ENCODE measurements around the gene RACGAP1.

Gene RACGAP1

DNA sequence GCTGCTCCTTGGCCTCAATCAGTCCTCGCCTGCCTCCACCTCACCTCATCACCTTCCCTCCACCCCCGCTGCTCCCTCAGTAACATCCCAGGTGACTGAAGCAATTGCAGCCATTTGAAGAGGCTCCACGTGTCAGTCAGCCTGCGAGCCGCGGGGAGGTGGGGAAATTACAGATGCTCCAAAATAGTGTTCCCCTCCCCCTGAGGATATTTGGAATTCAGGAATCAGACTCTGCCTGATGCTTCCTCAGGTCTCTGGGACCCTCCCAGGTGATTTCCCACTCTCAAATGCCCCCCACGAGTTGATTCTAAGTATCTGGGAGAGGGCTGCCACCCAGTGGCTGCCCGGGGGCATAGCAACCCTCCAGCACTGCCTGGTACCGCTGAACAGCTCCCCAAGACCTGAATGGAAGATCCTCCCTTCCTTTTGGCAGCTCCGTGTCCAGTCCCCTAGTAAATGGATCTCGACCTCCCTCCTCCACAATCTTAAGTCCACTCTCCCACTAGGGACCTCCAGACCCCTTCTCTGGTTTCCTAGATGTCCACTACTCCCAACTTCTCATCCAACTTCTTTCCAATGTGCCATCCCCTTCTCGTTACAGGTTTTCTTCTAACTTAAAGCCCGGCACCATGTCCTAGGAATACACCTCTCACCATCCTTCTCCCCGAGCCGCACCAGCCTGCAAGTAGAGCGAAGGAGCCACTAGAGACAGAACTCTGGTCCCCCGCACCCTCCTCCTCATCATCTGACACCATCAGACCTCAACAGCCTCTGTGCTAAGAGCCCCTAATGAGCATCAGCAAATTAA, 30.7 kb upstream of the RACGAP1 start:
- H3K9me3 ChIP-seq (ENCODE audit: control insufficient read depth, low read length), result no peaks in the 10 kb centered on the region
- H3K36me3 ChIP-seq (ENCODE audit: control insufficient read depth, insufficient read depth, low read length), result no peaks in the 10 kb centered on the region
- no peak overlapping the region for H3K27ac ChIP-seq (ENCODE audit: insufficient read depth, low read depth, low read length, poor library complexity, severe bottlenecking)
- WGBS, 2 experiments, result 11 to 16% methylated on average over 17 of the region's 17 CpGs
- peak overlapping the region; percentile 6 for H3K4me3 ChIP-seq (ENCODE audit: insufficient read depth, low read depth, low read length)
- H3K27me3 ChIP-seq (ENCODE audit: control insufficient read depth, insufficient read depth, low read length, poor library complexity, severe bottlenecking), result peaks cover 80% of the 10 kb centered on the region
- peaks cover 20% of the 10 kb centered on the region for H3K4me1 ChIP-seq (ENCODE audit: control insufficient read depth, insufficient read depth, low read length)

DNA sequence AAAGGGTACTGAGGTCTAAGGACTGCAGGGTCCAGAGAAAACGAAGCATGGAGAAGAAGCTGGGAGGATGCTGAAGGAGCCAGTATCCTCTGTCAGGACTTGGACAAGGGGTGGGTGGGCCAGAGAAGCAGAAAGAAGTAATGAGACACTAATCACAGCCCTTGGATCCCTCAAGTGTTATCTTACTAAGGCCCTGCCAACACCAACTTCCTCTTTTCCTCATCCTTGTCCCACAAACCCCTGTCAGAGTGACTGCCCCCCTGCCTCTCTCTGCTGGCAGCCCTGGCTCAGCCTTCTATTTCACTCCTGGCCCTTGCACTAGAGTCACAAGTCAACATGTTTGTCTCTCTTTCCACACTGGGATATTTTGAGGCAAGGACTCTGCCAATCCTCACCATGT, 28.3 kb upstream of the RACGAP1 start:
- Histone ChIP-seq H3K27ac (ENCODE audit: insufficient read depth, low read depth, low read length, poor library complexity, severe bottlenecking) (no peak overlapping the region), H3K4me3 (ENCODE audit: insufficient read depth, low read depth, low read length) (no peak overlapping the region), H3K27me3 (ENCODE audit: control insufficient read depth, insufficient read depth, low read length, poor library complexity, severe bottlenecking) (peaks cover 87% of the 10 kb centered on the region), H3K9me3 (ENCODE audit: control insufficient read depth, low read length) (no peaks in the 10 kb centered on the region), H3K4me1 (ENCODE audit: control insufficient read depth, insufficient read depth, low read length) (peaks cover 23% of the 10 kb centered on the region), H3K36me3 (ENCODE audit: control insufficient read depth, insufficient read depth, low read length) (no peaks in the 10 kb centered on the region)
- WGBS, 2 experiments, result 85 to 87% methylated on average over 1 of the region's 1 CpG

DNA sequence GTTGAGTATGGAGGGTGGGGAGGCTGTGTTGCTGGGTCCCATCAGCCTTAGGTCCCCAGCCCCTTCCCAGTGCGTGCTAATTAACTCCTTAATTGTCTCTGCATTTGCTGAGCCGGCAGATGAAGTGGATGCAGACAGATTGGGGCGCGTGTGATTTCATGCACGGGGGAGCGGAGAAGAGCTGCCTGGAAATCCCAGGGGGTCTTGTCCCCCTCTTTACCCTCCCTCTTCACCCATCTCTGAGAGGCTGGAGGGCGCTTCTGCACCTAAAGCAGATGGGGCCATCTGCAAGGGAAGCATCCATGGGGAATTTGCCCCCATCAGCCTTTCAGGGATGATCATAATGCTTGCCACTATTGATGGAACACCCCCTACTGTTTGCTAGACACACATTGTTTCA, 27.7 kb upstream of the RACGAP1 start:
- H3K4me1 ChIP-seq (ENCODE audit: control insufficient read depth, insufficient read depth, low read length), result peaks cover 23% of the 10 kb centered on the region
- H3K4me3 ChIP-seq (ENCODE audit: insufficient read depth, low read depth, low read length), result no peak overlapping the region
- peaks cover 81% of the 10 kb centered on the region for H3K27me3 ChIP-seq (ENCODE audit: control insufficient read depth, insufficient read depth, low read length, poor library complexity, severe bottlenecking)
- no peaks in the 10 kb centered on the region for H3K36me3 ChIP-seq (ENCODE audit: control insufficient read depth, insufficient read depth, low read length)
- H3K9me3 ChIP-seq (ENCODE audit: control insufficient read depth, low read length), result no peaks in the 10 kb centered on the region
- H3K27ac ChIP-seq (ENCODE audit: insufficient read depth, low read depth, low read length, poor library complexity, severe bottlenecking), result no peak overlapping the region
- 86 to 89% methylated on average over 7 of the region's 7 CpGs for WGBS, 2 experiments

DNA sequence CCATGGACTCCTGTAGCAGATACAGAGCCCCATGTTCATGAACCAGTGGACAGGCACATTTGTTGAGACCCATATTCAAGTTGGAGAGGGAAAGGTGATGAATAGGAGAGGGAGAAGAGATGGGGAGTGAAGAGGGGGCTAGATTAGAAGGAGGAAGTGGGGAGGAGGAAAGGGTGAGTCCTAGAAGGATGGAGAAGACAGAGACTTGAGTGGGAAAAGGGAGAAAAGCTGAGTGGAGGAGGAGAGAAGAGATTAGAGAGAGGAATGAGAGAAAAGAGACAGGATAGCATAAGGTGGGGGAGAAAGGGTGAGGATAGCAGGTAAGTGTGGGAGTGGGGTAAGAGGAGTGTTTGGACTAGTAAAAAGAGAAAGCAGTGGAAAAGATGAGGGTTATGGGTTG, 27.2 kb upstream of the RACGAP1 start:
- H3K27me3 ChIP-seq (ENCODE audit: control insufficient read depth, insufficient read depth, low read length, poor library complexity, severe bottlenecking), result peaks cover 81% of the 10 kb centered on the region
- H3K4me1 ChIP-seq (ENCODE audit: control insufficient read depth, insufficient read depth, low read length), result peaks cover 23% of the 10 kb centered on the region
- H3K27ac ChIP-seq (ENCODE audit: insufficient read depth, low read depth, low read length, poor library complexity, severe bottlenecking), result no peak overlapping the region
- H3K9me3 ChIP-seq (ENCODE audit: control insufficient read depth, low read length), result no peaks in the 10 kb centered on the region
- no peak overlapping the region for H3K4me3 ChIP-seq (ENCODE audit: insufficient read depth, low read depth, low read length)
- H3K36me3 ChIP-seq (ENCODE audit: control insufficient read depth, insufficient read depth, low read length), result no peaks in the 10 kb centered on the region

DNA sequence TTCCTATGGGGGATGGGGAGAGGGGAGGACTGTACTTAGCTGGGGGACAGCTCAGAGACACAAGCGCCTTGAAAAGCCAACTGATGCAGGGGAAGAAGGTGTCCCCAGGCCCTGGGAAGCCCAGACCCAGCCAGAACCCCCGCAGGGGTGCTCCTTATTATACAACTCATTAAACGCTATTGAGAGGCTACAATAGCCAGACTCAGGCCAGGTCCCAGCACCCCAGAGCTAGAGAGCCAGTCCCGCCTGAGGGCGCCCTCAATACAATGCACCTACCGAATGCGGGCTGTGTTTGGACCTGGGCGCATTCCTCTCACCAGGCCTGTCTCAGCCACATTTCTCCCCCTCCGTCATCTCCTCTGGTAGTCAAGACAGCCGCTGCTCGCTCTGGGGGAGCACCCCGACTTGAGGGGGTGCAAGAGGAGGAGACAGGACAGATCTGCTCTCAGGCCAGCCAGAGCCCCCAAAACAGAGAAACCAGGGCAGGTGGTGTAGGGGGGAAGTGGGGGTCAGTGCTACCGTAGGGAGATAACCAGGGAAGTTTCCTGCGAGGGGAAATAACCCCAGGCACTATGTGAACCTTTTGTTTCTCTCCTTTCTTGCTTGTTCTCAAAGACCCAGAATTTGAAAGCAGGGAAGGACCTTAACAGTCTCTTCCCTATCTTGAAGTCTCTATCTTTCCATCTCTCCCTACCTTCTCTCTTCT, 26.0 kb upstream of the RACGAP1 start:
- Histone ChIP-seq H3K4me3 (ENCODE audit: insufficient read depth, low read depth, low read length) (no peak overlapping the region), H3K9me3 (ENCODE audit: control insufficient read depth, low read length) (no peaks in the 10 kb centered on the region), H3K4me1 (ENCODE audit: control insufficient read depth, insufficient read depth, low read length) (peaks cover 14% of the 10 kb centered on the region), H3K27ac (ENCODE audit: insufficient read depth, low read depth, low read length, poor library complexity, severe bottlenecking) (no peak overlapping the region), H3K36me3 (ENCODE audit: control insufficient read depth, insufficient read depth, low read length) (no peaks in the 10 kb centered on the region), H3K27me3 (ENCODE audit: control insufficient read depth, insufficient read depth, low read length, poor library complexity, severe bottlenecking) (peaks cover 70% of the 10 kb centered on the region)
- WGBS, 2 experiments, result 17% methylated on average over 14 of the region's 14 CpGs

DNA sequence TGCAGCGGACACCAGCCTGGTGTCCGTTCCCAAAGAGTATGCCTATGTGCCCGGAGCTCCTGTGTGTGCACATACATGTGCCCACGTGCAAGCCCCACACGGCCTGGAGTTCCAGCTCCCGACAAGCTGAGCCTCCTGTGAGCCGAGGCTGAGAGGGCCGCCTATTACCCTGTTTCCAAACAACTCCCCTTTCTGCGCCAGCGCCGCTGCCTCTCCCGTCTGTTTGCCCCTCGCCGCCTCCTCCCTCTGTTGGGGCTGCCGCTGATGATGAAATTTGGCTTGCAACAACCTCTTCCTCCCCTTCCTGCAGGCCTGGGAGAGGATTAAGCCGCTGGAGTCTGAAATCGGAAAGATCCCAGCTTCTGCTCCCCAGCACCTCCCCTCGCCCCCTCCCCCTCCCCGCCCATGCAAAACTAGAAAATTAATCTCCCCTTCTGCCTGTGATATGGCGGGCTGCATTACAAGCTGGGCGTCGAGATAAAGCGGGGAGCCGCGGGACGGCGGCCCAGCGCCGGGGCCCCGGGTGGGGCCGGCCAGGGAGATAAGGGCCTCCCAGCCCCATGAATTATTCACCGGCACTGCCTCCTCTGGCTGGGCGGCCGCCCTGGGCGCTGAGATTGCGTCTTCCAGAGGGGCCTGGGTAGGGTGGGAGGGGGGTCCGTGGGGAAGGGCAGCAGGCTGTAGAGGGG, 25.3 kb upstream of the RACGAP1 start:
- no peaks in the 10 kb centered on the region for H3K9me3 ChIP-seq (ENCODE audit: control insufficient read depth, low read length)
- H3K27me3 ChIP-seq (ENCODE audit: control insufficient read depth, insufficient read depth, low read length, poor library complexity, severe bottlenecking), result peaks cover 63% of the 10 kb centered on the region
- 10 to 12% methylated on average over 37 of the region's 37 CpGs for WGBS, 2 experiments
- no peak overlapping the region for H3K27ac ChIP-seq (ENCODE audit: insufficient read depth, low read depth, low read length, poor library complexity, severe bottlenecking)
- peak overlapping the region; percentile 18 for H3K4me3 ChIP-seq (ENCODE audit: insufficient read depth, low read depth, low read length)
- no peaks in the 10 kb centered on the region for H3K36me3 ChIP-seq (ENCODE audit: control insufficient read depth, insufficient read depth, low read length)
- H3K4me1 ChIP-seq (ENCODE audit: control insufficient read depth, insufficient read depth, low read length), result peaks cover 10% of the 10 kb centered on the region

DNA sequence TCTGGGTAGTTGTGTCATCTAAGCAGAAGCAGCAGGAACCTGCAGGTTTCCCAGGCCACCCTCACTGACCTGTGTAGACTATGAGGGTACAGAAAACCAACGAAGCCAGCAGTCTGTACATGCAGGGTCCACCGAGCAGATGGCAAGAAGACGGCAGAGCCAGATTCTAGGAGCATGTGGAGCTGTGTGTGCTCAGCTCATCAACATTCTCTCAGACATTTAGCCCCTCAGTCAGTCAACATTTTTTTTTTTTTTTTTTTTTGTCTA, 24.8 kb upstream of the RACGAP1 start:
- Histone ChIP-seq H3K27ac (ENCODE audit: insufficient read depth, low read depth, low read length, poor library complexity, severe bottlenecking) (no peak overlapping the region), H3K4me3 (ENCODE audit: insufficient read depth, low read depth, low read length) (no peak overlapping the region), H3K36me3 (ENCODE audit: control insufficient read depth, insufficient read depth, low read length) (no peaks in the 10 kb centered on the region), H3K9me3 (ENCODE audit: control insufficient read depth, low read length) (no peaks in the 10 kb centered on the region), H3K4me1 (ENCODE audit: control insufficient read depth, insufficient read depth, low read length) (peaks cover 10% of the 10 kb centered on the region), H3K27me3 (ENCODE audit: control insufficient read depth, insufficient read depth, low read length, poor library complexity, severe bottlenecking) (peaks cover 58% of the 10 kb centered on the region)
- 89 to 97% methylated on average over 3 of the region's 3 CpGs for WGBS, 2 experiments

DNA sequence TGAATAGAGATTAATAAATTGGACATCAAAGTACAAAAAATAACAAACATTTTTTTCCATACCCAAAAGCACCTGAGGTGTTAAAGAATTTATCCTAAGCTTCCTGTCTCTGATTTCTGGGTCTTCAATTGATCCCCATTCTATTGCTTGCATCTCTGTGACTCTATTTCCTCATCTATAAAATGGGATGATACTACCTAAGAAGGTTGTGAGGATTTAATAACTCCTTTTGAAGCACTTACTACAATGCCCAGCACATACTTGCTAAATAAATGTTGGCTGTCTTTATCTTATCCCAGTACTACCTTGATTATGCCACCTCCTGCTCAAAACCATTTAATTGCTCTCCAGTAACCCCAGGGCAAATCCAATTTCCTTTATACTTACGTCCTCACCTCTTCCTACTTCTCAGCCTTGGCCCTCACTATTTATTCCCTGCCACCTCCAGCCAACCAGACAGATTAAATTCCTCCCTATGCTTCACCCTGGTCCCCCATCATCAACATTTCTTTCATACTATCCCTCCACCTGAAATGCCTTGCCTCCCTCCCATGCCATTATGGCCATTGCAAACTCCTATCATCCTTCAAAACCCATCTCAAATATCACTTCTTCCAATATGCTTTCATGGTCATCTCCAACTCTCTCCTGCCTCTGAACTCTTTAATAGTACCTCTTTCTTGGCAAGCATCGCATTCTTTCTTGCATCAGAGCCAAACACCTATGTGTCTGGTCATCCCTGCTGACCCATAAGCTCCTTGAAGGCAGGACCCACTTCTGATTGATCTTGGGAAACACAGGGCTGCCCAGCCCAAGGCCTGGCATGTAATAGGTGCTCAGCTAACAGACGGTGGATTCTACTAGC, 24.2 kb upstream of the RACGAP1 start:
- peaks cover 58% of the 10 kb centered on the region for H3K27me3 ChIP-seq (ENCODE audit: control insufficient read depth, insufficient read depth, low read length, poor library complexity, severe bottlenecking)
- WGBS, 2 experiments, result 88 to 89% methylated on average over 3 of the region's 3 CpGs

DNA sequence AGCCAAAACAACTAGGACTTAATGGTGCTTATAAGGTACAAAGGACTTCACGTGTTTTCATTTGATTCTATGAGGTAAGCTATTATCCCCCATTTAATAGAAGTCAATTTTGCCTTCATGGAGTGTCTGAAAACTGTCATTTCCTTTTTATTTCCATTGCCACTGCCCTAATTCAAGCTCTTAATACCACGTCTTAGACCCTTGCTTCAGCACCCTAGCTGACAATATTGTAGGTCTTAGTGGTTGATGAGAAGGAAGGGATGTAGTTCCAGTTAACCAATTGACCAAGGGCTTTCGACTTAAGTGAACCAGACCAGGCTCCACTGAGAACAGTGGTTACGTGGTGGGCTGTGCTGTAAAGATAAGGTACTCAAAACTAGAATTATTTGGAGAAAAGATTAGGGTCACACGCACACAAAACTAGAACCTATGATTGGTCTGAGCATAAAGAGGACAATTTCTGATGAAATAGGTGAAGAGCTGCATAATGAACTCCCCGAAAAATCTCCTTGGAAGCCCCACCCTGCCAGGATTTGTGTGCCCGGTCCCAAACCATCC, 22.5 kb upstream of the RACGAP1 start:
- peaks cover 10% of the 10 kb centered on the region for H3K4me1 ChIP-seq (ENCODE audit: control insufficient read depth, insufficient read depth, low read length)
- 90 to 94% methylated on average over 6 to 7 of the region's 7 CpGs for WGBS, 2 experiments
- H3K27me3 ChIP-seq (ENCODE audit: control insufficient read depth, insufficient read depth, low read length, poor library complexity, severe bottlenecking), result peaks cover 43% of the 10 kb centered on the region
- H3K4me3 ChIP-seq (ENCODE audit: insufficient read depth, low read depth, low read length), result no peak overlapping the region
- no peaks in the 10 kb centered on the region for H3K9me3 ChIP-seq (ENCODE audit: control insufficient read depth, low read length)
- no peak overlapping the region for H3K27ac ChIP-seq (ENCODE audit: insufficient read depth, low read depth, low read length, poor library complexity, severe bottlenecking)
- H3K36me3 ChIP-seq (ENCODE audit: control insufficient read depth, insufficient read depth, low read length), result no peaks in the 10 kb centered on the region

More for the DNA sequence above, 24.2 kb upstream of the RACGAP1 start:
- Histone ChIP-seq H3K4me1 (ENCODE audit: control insufficient read depth, insufficient read depth, low read length) (peaks cover 10% of the 10 kb centered on the region), H3K36me3 (ENCODE audit: control insufficient read depth, insufficient read depth, low read length) (no peaks in the 10 kb centered on the region), H3K27ac (ENCODE audit: insufficient read depth, low read depth, low read length, poor library complexity, severe bottlenecking) (no peak overlapping the region), H3K4me3 (ENCODE audit: insufficient read depth, low read depth, low read length) (no peak overlapping the region), H3K9me3 (ENCODE audit: control insufficient read depth, low read length) (no peaks in the 10 kb centered on the region)
